H1 (cell line): Measurements from ENCODE around the gene MMP21. TPM values are rescaled to one million over a fixed set of nuclear protein-coding genes. Genes with fewer than 3 reads are reported as not detected.
A peak's percentile ranks its signal among the peaks of the same experiment; 100 is the strongest.

Experiments
- CTCF ChIA-PET: fragments of 300-600 bp; sonication (Branson Sonifier 250); formaldehyde crosslinking; loops from one replicate; lab custom pipeline; 2021; ENCODE audit not compliant: partially characterized antibody; lab: Charles Lee
- POLR2A ChIA-PET: fragments of 300-600 bp; sonication (Branson Sonifier 250); formaldehyde crosslinking; loops from one replicate; lab custom pipeline; 2021; ENCODE audit warnings: inconsistent platforms; ENCODE audit not compliant: partially characterized antibody; lab: Charles Lee
- DNase-seq, 2 experiments: peaks; one replicate each; pipeline versions ENCODE4 v3.0.0 to v3.0.0-alpha.2; 2010 to 2022; ENCODE audit warnings: low spot score in 2 of 2, low read depth in 1 of 2, mixed read lengths in 1 of 2
- FAIRE-seq: peaks from 2 replicates; lab custom pipeline; 2011; peaks lifted over from hg19 to GRCh38; lab: Jason Lieb, UNC
- H2AFZ ChIP-seq: 2 replicates; pipeline ENCODE4 v1.8.1; 2012; ENCODE audit warnings: low read length, inconsistent platforms
- H2AK5ac ChIP-seq: 2 replicates; pipeline ENCODE4 v1.6.1; 2013; ENCODE audit warnings: low read depth, low read length
- H2BK120ac ChIP-seq: replicated peaks from 2 replicates; pipeline ENCODE3; 2013; ENCODE audit warnings: low read depth, low read length, inconsistent platforms
- H2BK12ac ChIP-seq: 2 replicates; pipeline ENCODE4 v1.6.1; 2013; ENCODE audit warnings: low read depth, low read length
- H2BK15ac ChIP-seq: 2 replicates; pipeline ENCODE4 v1.6.1; 2013; ENCODE audit warnings: low read length
- H2BK20ac ChIP-seq: 2 replicates; pipeline ENCODE4 v1.6.1; 2013; ENCODE audit warnings: low read length
- H2BK5ac ChIP-seq: 2 replicates; pipeline ENCODE4 v1.6.1; 2013; ENCODE audit warnings: low read depth, low read length
- H3K14ac ChIP-seq: 2 replicates; pipeline ENCODE4 v1.6.1; 2013; ENCODE audit warnings: inconsistent platforms; ENCODE audit not compliant: insufficient read length
- H3K18ac ChIP-seq: 2 replicates; pipeline ENCODE4 v1.6.1; 2013; ENCODE audit warnings: low read length; ENCODE audit errors: extremely low read depth
- H3K23ac ChIP-seq: 2 replicates; pipeline ENCODE4 v1.6.1; 2013; ENCODE audit warnings: inconsistent platforms; ENCODE audit not compliant: insufficient read length
- H3K23me2 ChIP-seq: 2 replicates; pipeline ENCODE4 v1.6.1; 2013; ENCODE audit warnings: low read depth, low read length
- H3K27ac ChIP-seq: 2 replicates; pipeline ENCODE4 v1.6.1; 2011; ENCODE audit warnings: low read depth, low read length, inconsistent platforms
- H3K27me3 ChIP-seq, 4 experiments: replicated peaks in 1 of 4; 1 replicate in 1 of 4; 2 replicates in 3 of 4; pipeline versions ENCODE4 v1.6.1 to v1.8.1; 2011 to 2013; ENCODE audit warnings: low read length in 3 of 4, mild to moderate bottlenecking in 3 of 4, inconsistent platforms in 2 of 4, mixed read lengths in 2 of 4, moderate library complexity in 1 of 4; ENCODE audit not compliant: control insufficient read depth in 3 of 4, insufficient read depth in 3 of 4; ENCODE audit errors: extremely low read depth in 1 of 4
- H3K36me3 ChIP-seq, 4 experiments: 2 replicates each; pipeline versions ENCODE4 v1.6.1 to v1.8.1; 2011 to 2013; ENCODE audit warnings: mild to moderate bottlenecking in 4 of 4, low read length in 3 of 4, moderate library complexity in 2 of 4, control low read depth in 1 of 4, inconsistent platforms in 1 of 4; ENCODE audit not compliant: insufficient read depth in 4 of 4, control insufficient read depth in 2 of 4
- H3K4ac ChIP-seq: replicated peaks from 2 replicates; pipeline ENCODE3; 2013; ENCODE audit warnings: low read length, low read depth, mixed read lengths, inconsistent platforms; ENCODE audit not compliant: insufficient read length
- H3K4me1 ChIP-seq, 4 experiments: replicated peaks in 1 of 4; 1 replicate in 1 of 4; 2 replicates in 3 of 4; pipeline versions ENCODE4 v1.6.1 to v1.8.1; 2011 to 2013; ENCODE audit warnings: low read length in 3 of 4, inconsistent platforms in 2 of 4, mixed read lengths in 1 of 4; ENCODE audit not compliant: insufficient read depth in 4 of 4, control insufficient read depth in 3 of 4
- H3K4me2 ChIP-seq, 2 experiments: 2 replicates each; pipeline versions ENCODE4 v1.6.1 to v1.8.1; 2011 to 2013; ENCODE audit warnings: low read depth in 2 of 2, low read length in 2 of 2, control low read depth in 1 of 2, inconsistent platforms in 1 of 2, mild to moderate bottlenecking in 1 of 2; ENCODE audit not compliant: insufficient read depth in 1 of 2
- H3K4me3 ChIP-seq, 4 experiments: fragments of 200-600, 300-600 bp in 1 of 4; sonication (generic), shearing (Covaris generic), sonication (Bioruptor Twin) in 1 of 4; 2 replicates each; pipeline versions ENCODE4 v1.5.1 to v1.8.1; 2011 to 2016; ENCODE audit warnings: low read length in 4 of 4, low read depth in 3 of 4, control low read depth in 2 of 4, inconsistent platforms in 2 of 4, mild to moderate bottlenecking in 2 of 4, mixed read lengths in 1 of 4, moderate library complexity in 1 of 4; ENCODE audit not compliant: insufficient read depth in 2 of 4; ENCODE audit errors: extremely low read depth in 1 of 4
- H3K56ac ChIP-seq: replicated peaks from 2 replicates; pipeline ENCODE3; 2013; ENCODE audit warnings: low read depth, mild to moderate bottlenecking, mixed read lengths, low read length, inconsistent platforms; ENCODE audit not compliant: insufficient read length
- H3K79me1 ChIP-seq: 2 replicates; pipeline ENCODE4 v1.6.1; 2013; ENCODE audit warnings: low read depth, low read length, control low read depth
- H3K79me2 ChIP-seq, 2 experiments: 2 replicates each; pipeline versions ENCODE4 v1.6.1 to v1.8.1; 2012 to 2013; ENCODE audit warnings: low read length in 2 of 2, mild to moderate bottlenecking in 2 of 2, inconsistent platforms in 1 of 2; ENCODE audit not compliant: insufficient read depth in 2 of 2, control insufficient read depth in 1 of 2
- H3K9ac ChIP-seq, 4 experiments: replicated peaks in 1 of 4; 1 replicate in 1 of 4; 2 replicates in 3 of 4; pipeline versions ENCODE4 v1.6.1 to v1.8.1; 2011 to 2013; ENCODE audit warnings: low read depth in 3 of 4, low read length in 3 of 4, control low read depth in 2 of 4, mild to moderate bottlenecking in 2 of 4, moderate library complexity in 2 of 4, inconsistent platforms in 1 of 4; ENCODE audit errors: extremely low read depth in 1 of 4
- H3K9me3 ChIP-seq, 2 experiments: 2 replicates each; pipeline versions ENCODE4 v1.6.1 to v1.8.1; 2012 to 2013; ENCODE audit warnings: mild to moderate bottlenecking in 2 of 2, moderate library complexity in 2 of 2, control low read depth in 1 of 2, inconsistent platforms in 1 of 2, low read depth in 1 of 2, low read length in 1 of 2, mixed read lengths in 1 of 2; ENCODE audit not compliant: insufficient read depth in 2 of 2
- H4K20me1 ChIP-seq, 2 experiments: replicated peaks in 1 of 2; 2 replicates each; pipeline versions ENCODE3 to v1.8.1; 2011 to 2013; ENCODE audit warnings: inconsistent platforms in 2 of 2, low read length in 2 of 2, mild to moderate bottlenecking in 1 of 2; ENCODE audit not compliant: insufficient read depth in 2 of 2, control insufficient read depth in 1 of 2
- H4K5ac ChIP-seq: 2 replicates; pipeline ENCODE4 v1.6.1; 2013; ENCODE audit warnings: low read length, low read depth, mixed read lengths, inconsistent platforms; ENCODE audit not compliant: insufficient read length
- H4K8ac ChIP-seq: 2 replicates; pipeline ENCODE4 v1.8.0; 2013; ENCODE audit warnings: mild to moderate bottlenecking, moderate library complexity, low read length, inconsistent platforms; ENCODE audit not compliant: insufficient read depth; ENCODE audit errors: extremely low read depth
- H4K91ac ChIP-seq: replicated peaks from 2 replicates; pipeline ENCODE3; 2013; ENCODE audit warnings: low read length, mixed read lengths, inconsistent platforms; ENCODE audit not compliant: insufficient read length
- ASH2L ChIP-seq: fragments of 200-600, 300-600 bp; sonication (generic); IDR thresholded peaks from one replicate; pipeline ENCODE4 v1.7.1; 2017; ENCODE audit warnings: low read length
- CHD2 ChIP-seq: IDR thresholded peaks from 2 replicates; pipeline ENCODE4 v1.6.1; 2012; ENCODE audit warnings: low read length, improper control_type of control experiment
- FOSL1 ChIP-seq: IDR thresholded peaks from 2 replicates; pipeline ENCODE4 v1.6.1; 2011; ENCODE audit warnings: mild to moderate bottlenecking, low read depth, low read length, moderate library complexity; ENCODE audit not compliant: insufficient read depth
- HDAC6 ChIP-seq: IDR thresholded peaks from one replicate; pipeline ENCODE4 v1.7.1; 2012; ENCODE audit warnings: low read depth, mild to moderate bottlenecking, inconsistent platforms, low read length, moderate library complexity
- JUND ChIP-seq: IDR thresholded peaks from 2 replicates; pipeline ENCODE4 v1.6.1; 2011; ENCODE audit warnings: mild to moderate bottlenecking, improper control_type of control experiment, low read length
- KDM4A ChIP-seq: IDR thresholded peaks from one replicate; pipeline ENCODE4 v1.7.1; 2012; ENCODE audit warnings: low read depth, mild to moderate bottlenecking, moderate library complexity, low read length, inconsistent platforms; ENCODE audit not compliant: severe bottlenecking
- NANOG ChIP-seq: IDR thresholded peaks from 2 replicates; pipeline ENCODE4 v1.6.1; 2011; ENCODE audit warnings: low read length, low read depth, mild to moderate bottlenecking, inconsistent platforms; ENCODE audit not compliant: insufficient read depth, poor library complexity, severe bottlenecking
- RNF2 ChIP-seq: fragments of 200-900, 300-1000 bp; sonication (generic); IDR thresholded peaks from 2 replicates; pipeline ENCODE4 v1.7.1; 2016; ENCODE audit warnings: borderline replicate concordance, low read depth, mild to moderate bottlenecking, antibody characterized with exemption, low read length; ENCODE audit not compliant: poor library complexity, severe bottlenecking; ENCODE audit errors: missing control alignments
- TCF12 ChIP-seq: IDR thresholded peaks from 2 replicates; pipeline ENCODE4 v1.6.1; 2011; ENCODE audit warnings: low read depth, mild to moderate bottlenecking, low read length
- WGBS, 2 experiments: shearing (Covaris generic) in 1 of 2; methylation state at CpG; one replicate each; pipeline versions ENCODE4 v1.1.6 to v1.1.7; 2013 to 2015; ENCODE audit warnings: low lambda C conversion rate in 2 of 2, mixed read lengths in 2 of 2, inconsistent platforms in 1 of 2, low coverage in 1 of 2, missing lambda C conversion rate in 1 of 2; ENCODE audit not compliant: insufficient replicate concordance in 2 of 2, insufficient coverage in 1 of 2, insufficient read length in 1 of 2; ENCODE audit errors: extremely low coverage in 1 of 2, missing lambda C conversion rate in 1 of 2; 5-methylcytosine and 5-hydroxymethylcytosine counted together
- polyA plus RNA-seq, 7 experiments: library from polyadenylated mRNA; depleted of rRNA in 3 of 7; stranded (reverse) in 5 of 7; unstranded in 2 of 7; fragments of >200 nt in 5 of 7; fragments of 200-250 nt in 2 of 7; gene quantifications; 1 replicate in 5 of 7; 2 replicates in 1 of 7; 4 replicates in 1 of 7; pipeline versions ENCODE4 v1.2.1 to v1.2.3, GENCODE V29; 2011 to 2013; ENCODE audit warnings: missing spikeins in 2 of 7, mixed read lengths in 2 of 7
- total RNA-seq: library from RNA; stranded (reverse); fragmentation: NEBNext Ultra II Directional; extraction: Animal tissue kit (Norgen Biotek cat#: 25700); gene quantifications from 2 replicates; pipeline ENCODE4 v1.2.1, GENCODE V29; 2021

The MMP21 gene
- total and polyA plus RNA-seq, 2 of the 8 experiments (the other 6 are each of a cell fraction or from before 2014, with no cell fraction given) = not detected

- H2AK5ac ChIP-seq = no peak overlapping the region
- no peak overlapping the region for H3K56ac ChIP-seq
- no peak overlapping the region for H3K23ac ChIP-seq
- no peaks in the 10 kb centered on the region for H4K20me1 ChIP-seq
- no peak overlapping the region for H4K91ac ChIP-seq
- no peak overlapping the region for H2AFZ ChIP-seq
- H3K9ac ChIP-seq = no peak overlapping the region
- no peaks in the 10 kb centered on the region for H3K36me3 ChIP-seq
- H3K14ac ChIP-seq = no peak overlapping the region
- H3K27me3 ChIP-seq = no peaks in the 10 kb centered on the region
- no peak overlapping the region for H2BK12ac ChIP-seq
- H3K79me1 ChIP-seq = no peaks in the 10 kb centered on the region
- no peaks in the 10 kb centered on the region for H3K9me3 ChIP-seq
- no peak overlapping the region for H4K5ac ChIP-seq
- FAIRE-seq (no peak), DNase-seq (peak in 1 of 2 experiments; percentile 10)
- H2BK120ac ChIP-seq = no peak overlapping the region
- no peak overlapping the region for H2BK15ac ChIP-seq
- no peak overlapping the region for H3K18ac ChIP-seq
- POLR2A ChIA-PET = no interaction called here
- WGBS, 2 experiments = 72% methylated on average over 5 of the region's 5 CpGs; no CpG with 5 or more reads in 1 of the 2 experiments
- H3K79me2 ChIP-seq = no peaks in the 10 kb centered on the region
- H3K23me2 ChIP-seq = no peaks in the 10 kb centered on the region
- no peak overlapping the region for H3K4ac ChIP-seq
- no peak overlapping the region for H2BK5ac ChIP-seq
- no peaks in the 10 kb centered on the region for H3K4me1 ChIP-seq
- H2BK20ac ChIP-seq = no peak overlapping the region
- no peak overlapping the region for H3K4me2 ChIP-seq
- TF ChIP-seq CHD2 (no peak), HDAC6 (no peak), RNF2 (no peak), JUND (no peak), TCF12 (no peak), NANOG (no peak), KDM4A (no peak), ASH2L (no peak), FOSL1 (no peak)
- H4K8ac ChIP-seq = no peak overlapping the region
- no peak overlapping the region for H3K27ac ChIP-seq
- no peak overlapping the region for H3K4me3 ChIP-seq
- CTCF ChIA-PET = interaction anchor here (1.3 kb wide), 1 partner anchor 10 kb away, joined by 4 read pairs; no protein-coding TSS in a partner anchor
Measured at GRCh38 chr10:125778556-125778955, 2.9 kb upstream of the MMP21 start.
